ENCODE data around the gene GDAP1L1. TPM values are rescaled to one million over a fixed set of nuclear protein-coding genes. Genes with fewer than 3 reads are reported as not detected.
"Not testable (repeated sequence)": the region's sequence is repeated elsewhere in the genome, so short reads cannot be mapped to it uniquely, and the experiment has no call there.

Gene GDAP1L1
- total and polyA plus RNA-seq, 8 donors = 0.12 to 3.6 (median 0.40) TPM; not detected in 2

- H3K36me3 ChIP-seq = no peaks in the 10 kb centered on the region
- H3K27me3 ChIP-seq = no peaks in the 10 kb centered on the region
- TF ChIP-seq CTCF (IDR thresholded peaks at IDR 0.05) = no peak
- DNase-seq = no peak
- H3K27ac ChIP-seq = no peak overlapping the region
- peak in 1 of 4 donors; percentile 51 for ATAC-seq
- no peak for FAIRE-seq
- no peaks in the 10 kb centered on the region for H3K9me3 ChIP-seq
- intact Hi-C loops (cut with DNase I) = no loop called here
- H3K4me1 ChIP-seq = no peaks in the 10 kb centered on the region
- 79 to 84% methylated on average over 7 of the region's 7 CpGs for WGBS, 2 donors
- no peak overlapping the region for H3K4me3 ChIP-seq
Observed at GRCh38 chr20:44296011-44296410, 48.9 kb downstream of the GDAP1L1 start.

GRCh38 chr20:44297721-44298120 lies 50.6 kb downstream of the GDAP1L1 start:
- intact Hi-C loops (cut with DNase I) = no loop called here
- H3K4me1 ChIP-seq = peaks cover 0 to 7% (median 5%) of the 10 kb centered on the region in 3 donors
- no peaks in the 10 kb centered on the region for H3K36me3 ChIP-seq
- H3K27ac ChIP-seq = no peak overlapping the region
- WGBS, 2 donors = 91% methylated on average over 4 of the region's 4 CpGs
- FAIRE-seq (no peak), ATAC-seq (no peak), DNase-seq (no peak)
- no peak overlapping the region for H3K4me3 ChIP-seq
- no peaks in the 10 kb centered on the region for H3K27me3 ChIP-seq
- H3K9me3 ChIP-seq = no peaks in the 10 kb centered on the region
- no peak for TF ChIP-seq CTCF (IDR thresholded peaks at IDR 0.05)

GRCh38 chr20:44299011-44299535 lies 52.0 kb downstream of the GDAP1L1 start:
- intact Hi-C loops (cut with DNase I); FAIRE-seq; H3K4me1 ChIP-seq; H3K9me3 ChIP-seq; H3K27me3 ChIP-seq; ATAC-seq; H3K36me3 ChIP-seq; H3K4me3 ChIP-seq; H3K27ac ChIP-seq: not testable (repeated sequence)
- peak in 1 of 6 donors; percentile 54 for DNase-seq
- WGBS, 2 donors = 93 to 96% methylated on average over 23 to 42 of the region's 42 CpGs

- no peaks in the 10 kb centered on the region for H3K27me3 ChIP-seq
- no peak overlapping the region for H3K27ac ChIP-seq
- ATAC-seq (no peak), FAIRE-seq (no peak), DNase-seq (no peak)
- no peak overlapping the region for H3K4me3 ChIP-seq
- intact Hi-C loops (cut with DNase I) = no loop called here
- peaks cover 0 to 15% (median 7%) of the 10 kb centered on the region in 3 donors for H3K4me1 ChIP-seq
- no peaks in the 10 kb centered on the region for H3K9me3 ChIP-seq
- no peak for TF ChIP-seq CTCF (IDR thresholded peaks at IDR 0.05)
- no peaks in the 10 kb centered on the region for H3K36me3 ChIP-seq
Observed at GRCh38 chr20:44301285-44301684, 54.2 kb downstream of the GDAP1L1 start.

- Histone ChIP-seq H3K9me3 (no peaks in the 10 kb centered on the region), H3K4me3 (no peak overlapping the region), H3K27ac (peak overlapping the region; percentile 21 to 45 (median 24)), H3K36me3 (no peaks in the 10 kb centered on the region), H3K4me1 (peaks cover 5 to 15% (median 7%) of the 10 kb centered on the region in 3 donors), H3K27me3 (no peaks in the 10 kb centered on the region)
- no peak for FAIRE-seq
- ATAC-seq = peak; percentile 66 to 85 (median 78)
- no peak for DNase-seq
- intact Hi-C loops (cut with DNase I) = no loop called here
- 11 to 15% methylated on average over 5 of the region's 5 CpGs for WGBS, 2 donors
- TF ChIP-seq CTCF (IDR thresholded peaks at IDR 0.05) = no peak
Observed at GRCh38 chr20:44302026-44302669, 55.0 kb downstream of the GDAP1L1 start.
